Peyer's patch (tissue), 4 donors: ENCODE data around the gene TRAPPC2. TPM values are rescaled to one million over a fixed set of nuclear protein-coding genes. Genes with fewer than 3 reads are reported as not detected.

Experiments used
- DNase-seq, 3 donors: peaks; one replicate each; pipeline ENCODE4 v3.0.0-alpha.2; 2017 to 2019
- H3K27ac ChIP-seq, 4 donors: fragments of 200-600 bp; sonication (generic); one replicate each; pipeline ENCODE4 v1.5.1; 2016 to 2019
- H3K27me3 ChIP-seq, 2 donors: fragments of 200-600 bp; sonication (generic); one replicate each; pipeline ENCODE4 v1.5.1; 2019
- H3K36me3 ChIP-seq, 3 donors: fragments of 200-600 bp; sonication (generic); one replicate each; pipeline ENCODE4 v1.5.1; 2016 to 2019
- H3K4me1 ChIP-seq, 4 donors: fragments of 200-600 bp; sonication (generic); one replicate each; pipeline ENCODE4 v1.5.1; 2016 to 2019
- H3K4me3 ChIP-seq, 4 donors: fragments of 200-600 bp; sonication (generic); 1 replicate in 3 of 4; 2 replicates in 1 of 4; pipeline ENCODE4 v1.5.1; 2016 to 2019; ENCODE audit warnings: mild to moderate bottlenecking in 1 of 4
- H3K9me3 ChIP-seq, 4 donors: fragments of 200-600 bp; sonication (generic); one replicate each; pipeline ENCODE4 v1.5.1; 2016 to 2019; ENCODE audit warnings: mild to moderate bottlenecking in 1 of 4
- CTCF ChIP-seq, 6 experiments: fragments of 450-650 bp in 4 of 6; fragments of 200-600 bp in 2 of 6; sonication (generic) in 1 of 6; IDR thresholded peaks; one replicate each; pipeline ENCODE4 v1.5.1; 2017 to 2019; ENCODE audit warnings: antibody characterized with exemption in 6 of 6, mild to moderate bottlenecking in 3 of 6, moderate library complexity in 1 of 6
- POLR2A ChIP-seq, 2 donors: fragments of 450-650 bp; IDR thresholded peaks; one replicate each; pipeline ENCODE4 v1.5.1; 2017; ENCODE audit warnings: antibody characterized with exemption in 2 of 2, mild to moderate bottlenecking in 2 of 2, moderate library complexity in 2 of 2
- total RNA-seq, 4 donors: library from RNA; depleted of rRNA; stranded (reverse); fragments of >200 nt; gene quantifications; one replicate each; pipeline ENCODE4 v1.1.0, GENCODE V29; 2016

TRAPPC2 gene
- total RNA-seq, 4 donors from 2014 or later = 13.3 to 23.6 (median 18.8) TPM

- TF ChIP-seq CTCF (IDR thresholded peaks at IDR 0.05) (no peak), POLR2A (IDR thresholded peaks at IDR 0.05) (no peak)
- Histone ChIP-seq H3K9me3 (no peaks in the 10 kb centered on the region), H3K27me3 (no peaks in the 10 kb centered on the region), H3K4me1 (no peaks in the 10 kb centered on the region), H3K36me3 (peaks cover 0 to 11% (median 0%) of the 10 kb centered on the region in 3 donors), H3K27ac (no peak overlapping the region), H3K4me3 (no peak overlapping the region)
- no peak for DNase-seq
These were observed 40.3 kb upstream of the TRAPPC2 start for GRCh38 chrX:13774696-13775095.

GRCh38 chrX:13770013-13770535, 35.7 kb upstream of the TRAPPC2 start:
- Histone ChIP-seq H3K36me3 (peaks cover 0 to 36% (median 0%) of the 10 kb centered on the region in 3 donors), H3K27ac (no peak overlapping the region), H3K9me3 (no peaks in the 10 kb centered on the region), H3K4me1 (no peaks in the 10 kb centered on the region), H3K4me3 (no peak overlapping the region), H3K27me3 (no peaks in the 10 kb centered on the region)
- DNase-seq = no peak
- no peak for TF ChIP-seq CTCF (IDR thresholded peaks at IDR 0.05)
- TF ChIP-seq POLR2A (IDR thresholded peaks at IDR 0.05) = no peak

GRCh38 chrX:13768939-13769338, 34.5 kb upstream of the TRAPPC2 start:
- TF ChIP-seq POLR2A (IDR thresholded peaks at IDR 0.05) (no peak), CTCF (IDR thresholded peaks at IDR 0.05) (no peak)
- H3K9me3 ChIP-seq = no peaks in the 10 kb centered on the region
- peaks cover 0 to 36% (median 0%) of the 10 kb centered on the region in 3 donors for H3K36me3 ChIP-seq
- H3K4me1 ChIP-seq = no peaks in the 10 kb centered on the region
- no peak overlapping the region for H3K27ac ChIP-seq
- DNase-seq = no peak
- no peaks in the 10 kb centered on the region for H3K27me3 ChIP-seq
- H3K4me3 ChIP-seq = no peak overlapping the region

GRCh38 chrX:13764765-13765164, 30.3 kb upstream of the TRAPPC2 start:
- no peak for DNase-seq
- no peak for TF ChIP-seq POLR2A (IDR thresholded peaks at IDR 0.05)
- peak in 1 of 6 experiments; percentile 10 for TF ChIP-seq CTCF (IDR thresholded peaks at IDR 0.05)
- peak overlapping the region in 1 of 4 donors; percentile 26 for H3K27ac ChIP-seq
- no peaks in the 10 kb centered on the region for H3K4me1 ChIP-seq
- no peaks in the 10 kb centered on the region for H3K9me3 ChIP-seq
- no peak overlapping the region for H3K4me3 ChIP-seq
- H3K27me3 ChIP-seq = no peaks in the 10 kb centered on the region
- H3K36me3 ChIP-seq = peaks cover 0 to 44% (median 0%) of the 10 kb centered on the region in 3 donors

GRCh38 chrX:13764281-13764680, 29.9 kb upstream of the TRAPPC2 start:
- no peak for DNase-seq
- Histone ChIP-seq H3K9me3 (no peaks in the 10 kb centered on the region), H3K4me3 (no peak overlapping the region), H3K36me3 (peaks cover 0 to 42% (median 0%) of the 10 kb centered on the region in 3 donors), H3K27me3 (no peaks in the 10 kb centered on the region), H3K4me1 (no peaks in the 10 kb centered on the region), H3K27ac (peak overlapping the region in 1 of 4 donors; percentile 26)
- no peak for TF ChIP-seq CTCF (IDR thresholded peaks at IDR 0.05)
- TF ChIP-seq POLR2A (IDR thresholded peaks at IDR 0.05) = no peak

- Histone ChIP-seq H3K27ac (no peak overlapping the region), H3K4me1 (no peaks in the 10 kb centered on the region), H3K9me3 (no peaks in the 10 kb centered on the region), H3K36me3 (peaks cover 0 to 42% (median 0%) of the 10 kb centered on the region in 3 donors), H3K27me3 (no peaks in the 10 kb centered on the region), H3K4me3 (no peak overlapping the region)
- no peak for TF ChIP-seq CTCF (IDR thresholded peaks at IDR 0.05)
- no peak for TF ChIP-seq POLR2A (IDR thresholded peaks at IDR 0.05)
- DNase-seq = no peak
These were observed 29.1 kb upstream of the TRAPPC2 start for GRCh38 chrX:13763489-13763888.
